Activated naive CD4-positive, alpha-beta T cell treated with anti-CD3 and anti-CD28 coated beads, Interleukin-2, amount 50 U/mL, for 24 hours (primary cell): Measurements from ENCODE around the gene PYGM.

ENCODE experiments used
- H3K27ac Mint-ChIP-seq: one replicate; pipeline ENCODE4 v1.8.0; 2021; ENCODE audit warnings: mild to moderate bottlenecking, mixed read lengths
- H3K27me3 Mint-ChIP-seq: one replicate; pipeline ENCODE4 v1.8.0; 2021; ENCODE audit warnings: mixed read lengths
- H3K36me3 Mint-ChIP-seq: one replicate; pipeline ENCODE4 v1.8.0; 2021; ENCODE audit warnings: mixed read lengths
- H3K4me1 Mint-ChIP-seq: one replicate; pipeline ENCODE4 v1.8.0; 2021; ENCODE audit warnings: mixed read lengths
- H3K4me3 Mint-ChIP-seq: one replicate; pipeline ENCODE4 v1.8.0; 2021; ENCODE audit warnings: mild to moderate bottlenecking, mixed read lengths
- H3K9me3 Mint-ChIP-seq: one replicate; pipeline ENCODE4 v1.8.0; 2021; ENCODE audit warnings: mixed read lengths

Gene PYGM

GRCh38 chr11:64753019-64753379 lies 6.8 kb downstream of the PYGM start:
- H3K9me3 Mint-ChIP-seq: no peaks in the 10 kb centered on the region
- H3K36me3 Mint-ChIP-seq: peaks cover 13% of the 10 kb centered on the region
- H3K27ac Mint-ChIP-seq: no peak overlapping the region
- no peak overlapping the region for H3K4me3 Mint-ChIP-seq
- no peaks in the 10 kb centered on the region for H3K27me3 Mint-ChIP-seq
- peaks cover 43% of the 10 kb centered on the region for H3K4me1 Mint-ChIP-seq

- no peak overlapping the region for H3K4me3 Mint-ChIP-seq
- peaks cover 40% of the 10 kb centered on the region for H3K4me1 Mint-ChIP-seq
- no peak overlapping the region for H3K27ac Mint-ChIP-seq
- no peaks in the 10 kb centered on the region for H3K9me3 Mint-ChIP-seq
- H3K27me3 Mint-ChIP-seq: no peaks in the 10 kb centered on the region
- H3K36me3 Mint-ChIP-seq: peaks cover 13% of the 10 kb centered on the region
Measured at GRCh38 chr11:64752175-64752970, 7.4 kb downstream of the PYGM start.

GRCh38 chr11:64751580-64751979 lies 8.2 kb downstream of the PYGM start:
- H3K27ac Mint-ChIP-seq: no peak overlapping the region
- H3K36me3 Mint-ChIP-seq: peaks cover 13% of the 10 kb centered on the region

GRCh38 chr11:64751136-64751535 lies 8.6 kb downstream of the PYGM start:
- H3K9me3 Mint-ChIP-seq: no peaks in the 10 kb centered on the region
- no peak overlapping the region for H3K4me3 Mint-ChIP-seq
- no peak overlapping the region for H3K27ac Mint-ChIP-seq
- peaks cover 38% of the 10 kb centered on the region for H3K4me1 Mint-ChIP-seq
- H3K36me3 Mint-ChIP-seq: peaks cover 13% of the 10 kb centered on the region
- H3K27me3 Mint-ChIP-seq: no peaks in the 10 kb centered on the region

More at GRCh38 chr11:64751580-64751979, 8.2 kb downstream of the PYGM start:
- Mint-ChIP-seq H3K4me3 (no peak overlapping the region), H3K9me3 (no peaks in the 10 kb centered on the region), H3K27me3 (no peaks in the 10 kb centered on the region), H3K4me1 (peaks cover 36% of the 10 kb centered on the region)

GRCh38 chr11:64750361-64751054 lies 9.3 kb downstream of the PYGM start:
- Mint-ChIP-seq H3K4me1 (peaks cover 39% of the 10 kb centered on the region), H3K27ac (peak overlapping the region; percentile 73), H3K9me3 (no peaks in the 10 kb centered on the region), H3K4me3 (no peak overlapping the region), H3K36me3 (peaks cover 13% of the 10 kb centered on the region), H3K27me3 (no peaks in the 10 kb centered on the region)

GRCh38 chr11:64747961-64748665 lies 11.7 kb downstream of the PYGM start:
- Mint-ChIP-seq H3K36me3 (peaks cover 13% of the 10 kb centered on the region), H3K27me3 (no peaks in the 10 kb centered on the region), H3K9me3 (no peaks in the 10 kb centered on the region), H3K4me3 (no peak overlapping the region), H3K4me1 (peaks cover 45% of the 10 kb centered on the region), H3K27ac (peak overlapping the region; percentile 82)

GRCh38 chr11:64746486-64746885 lies 13.3 kb downstream of the PYGM start:
- H3K27ac Mint-ChIP-seq: no peak overlapping the region
- H3K4me1 Mint-ChIP-seq: peaks cover 36% of the 10 kb centered on the region
- H3K36me3 Mint-ChIP-seq: peaks cover 3% of the 10 kb centered on the region
- H3K4me3 Mint-ChIP-seq: no peak overlapping the region
- H3K9me3 Mint-ChIP-seq: no peaks in the 10 kb centered on the region
- H3K27me3 Mint-ChIP-seq: no peaks in the 10 kb centered on the region

GRCh38 chr11:64745521-64746328 lies 14.0 kb downstream of the PYGM start:
- H3K9me3 Mint-ChIP-seq: no peaks in the 10 kb centered on the region
- peaks cover 3% of the 10 kb centered on the region for H3K36me3 Mint-ChIP-seq
- peak overlapping the region; percentile 62 for H3K27ac Mint-ChIP-seq
- no peaks in the 10 kb centered on the region for H3K27me3 Mint-ChIP-seq
- H3K4me3 Mint-ChIP-seq: peak overlapping the region; percentile 85
- peaks cover 36% of the 10 kb centered on the region for H3K4me1 Mint-ChIP-seq

- H3K27ac Mint-ChIP-seq: peak overlapping the region; percentile 62
- H3K27me3 Mint-ChIP-seq: no peaks in the 10 kb centered on the region
- H3K4me1 Mint-ChIP-seq: peaks cover 36% of the 10 kb centered on the region
- H3K9me3 Mint-ChIP-seq: no peaks in the 10 kb centered on the region
- peaks cover 2% of the 10 kb centered on the region for H3K36me3 Mint-ChIP-seq
- H3K4me3 Mint-ChIP-seq: peak overlapping the region; percentile 85
Measured at GRCh38 chr11:64745189-64745520, 14.6 kb downstream of the PYGM start.

GRCh38 chr11:64744544-64745188 lies 15.1 kb downstream of the PYGM start:
- no peaks in the 10 kb centered on the region for H3K36me3 Mint-ChIP-seq
- peak overlapping the region; percentile 89 for H3K27ac Mint-ChIP-seq
- H3K4me3 Mint-ChIP-seq: peak overlapping the region; percentile 85
- no peaks in the 10 kb centered on the region for H3K9me3 Mint-ChIP-seq
- no peaks in the 10 kb centered on the region for H3K27me3 Mint-ChIP-seq
- peaks cover 36% of the 10 kb centered on the region for H3K4me1 Mint-ChIP-seq

- H3K4me1 Mint-ChIP-seq: peaks cover 41% of the 10 kb centered on the region
Measured at GRCh38 chr11:64743591-64744543, 15.9 kb downstream of the PYGM start, which contains the start of gene RASGRP2. TSS of gene RASGRP2 (minus strand) at chr11:64744142. CDS start at chr11:64742866, 1,276 bp downstream.

GRCh38 chr11:64742889-64743590 lies 16.7 kb downstream of the PYGM start:
- H3K9me3 Mint-ChIP-seq: no peaks in the 10 kb centered on the region
- H3K4me3 Mint-ChIP-seq: peak overlapping the region; percentile 85
- H3K4me1 Mint-ChIP-seq: peaks cover 38% of the 10 kb centered on the region
- peaks cover under 1% of the 10 kb centered on the region for H3K36me3 Mint-ChIP-seq
- no peaks in the 10 kb centered on the region for H3K27me3 Mint-ChIP-seq
- H3K27ac Mint-ChIP-seq: no peak overlapping the region

More at GRCh38 chr11:64743591-64744543, 15.9 kb downstream of the PYGM start, which contains the start of gene RASGRP2:
- Mint-ChIP-seq H3K9me3 (no peaks in the 10 kb centered on the region), H3K27me3 (no peaks in the 10 kb centered on the region), H3K27ac (peak within 1 kb of the TSS; percentile 89), H3K36me3 (no peaks in the 10 kb centered on the region), H3K4me3 (peak within 1 kb of the TSS; percentile 85)

- H3K27me3 Mint-ChIP-seq: no peaks in the 10 kb centered on the region
- H3K36me3 Mint-ChIP-seq: peaks cover 2% of the 10 kb centered on the region
- H3K9me3 Mint-ChIP-seq: no peaks in the 10 kb centered on the region
- H3K4me3 Mint-ChIP-seq: peak overlapping the region; percentile 69
- H3K4me1 Mint-ChIP-seq: peaks cover 39% of the 10 kb centered on the region
- peak overlapping the region; percentile 8 for H3K27ac Mint-ChIP-seq
Measured at GRCh38 chr11:64742087-64742888, 17.5 kb downstream of the PYGM start.
